ENCODE results near the gene ACTRT2. TPM values are rescaled to one million over a fixed set of nuclear protein-coding genes. Genes with fewer than 3 reads are reported as not detected.

The ACTRT2 gene
- total RNA-seq, 2 donors from 2014 or later: not detected

- no peak for DNase-seq
Observed at GRCh38 chr1:2983319-2983705, 38.0 kb upstream of the ACTRT2 start.

GRCh38 chr1:2983706-2984398, 37.4 kb upstream of the ACTRT2 start:
- intact Hi-C loops (cut with DNase I): no loop called here
- DNase-seq (no peak), ATAC-seq (no peak)
- Histone ChIP-seq H3K9me3 (no peaks in the 10 kb centered on the region), H3K27ac (no peak overlapping the region), H3K4me3 (no peak overlapping the region), H3K4me1 (peaks cover 10% of the 10 kb centered on the region), H3K27me3 (no peaks in the 10 kb centered on the region), H3K36me3 (replicated peaks in 1 of 2; ENCODE audit: insufficient read depth in 1 of 2, low read depth in 2 of 2) (no peaks in the 10 kb centered on the region)
- 78 to 80% methylated on average over 14 to 21 of the region's 21 CpGs for WGBS, 2 donors
- TF ChIP-seq POLR2A (IDR thresholded peaks at IDR 0.05) (no peak), CTCF (IDR thresholded peaks at IDR 0.05) (no peak)

More at GRCh38 chr1:2983319-2983705, 38.0 kb upstream of the ACTRT2 start:
- no peak for ATAC-seq
- Histone ChIP-seq H3K27me3 (no peaks in the 10 kb centered on the region), H3K4me3 (no peak overlapping the region), H3K9me3 (no peaks in the 10 kb centered on the region), H3K27ac (no peak overlapping the region), H3K36me3 (replicated peaks in 1 of 2; ENCODE audit: insufficient read depth in 1 of 2, low read depth in 2 of 2) (no peaks in the 10 kb centered on the region), H3K4me1 (peaks cover 16% of the 10 kb centered on the region)
- intact Hi-C loops (cut with DNase I): no loop called here
- no peak for TF ChIP-seq POLR2A (IDR thresholded peaks at IDR 0.05)
- no peak for TF ChIP-seq CTCF (IDR thresholded peaks at IDR 0.05)
- 76 to 87% methylated on average over 14 to 15 of the region's 15 CpGs for WGBS, 2 donors

- no peak for TF ChIP-seq CTCF (IDR thresholded peaks at IDR 0.05)
- TF ChIP-seq POLR2A (IDR thresholded peaks at IDR 0.05): no peak
- ATAC-seq (no peak), DNase-seq (no peak)
- 89 to 97% methylated on average over 6 to 12 of the region's 12 CpGs for WGBS, 2 donors
- H3K27me3 ChIP-seq: no peaks in the 10 kb centered on the region
- no peaks in the 10 kb centered on the region for H3K36me3 ChIP-seq (replicated peaks in 1 of 2; ENCODE audit: insufficient read depth in 1 of 2, low read depth in 2 of 2)
- H3K27ac ChIP-seq: no peak overlapping the region
- peaks cover 10% of the 10 kb centered on the region for H3K4me1 ChIP-seq
- intact Hi-C loops (cut with DNase I): no loop called here
- no peak overlapping the region for H3K4me3 ChIP-seq
- H3K9me3 ChIP-seq: no peaks in the 10 kb centered on the region
Observed at GRCh38 chr1:2984399-2985061, 36.7 kb upstream of the ACTRT2 start.

GRCh38 chr1:2985067-2985561, 36.2 kb upstream of the ACTRT2 start:
- intact Hi-C loops (cut with DNase I): no loop called here
- H3K27me3 ChIP-seq: no peaks in the 10 kb centered on the region
- H3K4me1 ChIP-seq: peaks cover 9% of the 10 kb centered on the region
- H3K4me3 ChIP-seq: no peak overlapping the region
- no peaks in the 10 kb centered on the region for H3K9me3 ChIP-seq
- no peaks in the 10 kb centered on the region for H3K36me3 ChIP-seq (replicated peaks in 1 of 2; ENCODE audit: insufficient read depth in 1 of 2, low read depth in 2 of 2)
- ATAC-seq (no peak), DNase-seq (no peak)
- no peak for TF ChIP-seq POLR2A (IDR thresholded peaks at IDR 0.05)
- TF ChIP-seq CTCF (IDR thresholded peaks at IDR 0.05): no peak
- WGBS, 2 donors: 45 to 74% methylated on average over 6 to 15 of the region's 17 CpGs
- H3K27ac ChIP-seq: no peak overlapping the region
